GM21529 (cell line): ENCODE measurements around the gene ASPG.

Experiments used
- ATAC-seq: cut with Tn5 transposase; IDR thresholded peaks from one replicate; pipeline ENCODE4 v1.9.1; 2021; ENCODE audit not compliant: unreplicated experiment

Gene ASPG

DNA sequence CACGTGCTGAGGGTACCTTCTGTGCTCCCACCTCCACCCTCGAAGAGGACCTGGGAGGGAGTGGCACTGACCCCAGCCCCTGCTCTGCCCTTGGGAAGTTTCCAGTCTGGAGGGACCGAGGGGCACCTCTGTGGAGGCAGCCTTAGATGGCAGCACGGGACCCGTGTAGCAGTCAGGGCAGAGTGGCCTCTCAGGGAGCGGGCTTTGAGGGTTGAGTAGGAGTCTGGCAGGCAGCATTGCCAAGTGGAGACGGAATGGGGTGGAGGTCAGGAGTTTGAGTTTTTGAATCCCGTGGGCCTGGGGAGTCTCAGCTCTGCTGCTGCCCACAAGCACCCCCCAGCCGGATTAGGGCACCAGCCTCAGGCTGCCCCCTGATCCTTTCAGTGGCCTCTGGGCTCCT is 74.5 kb downstream of the ASPG start:
- no peak for ATAC-seq

DNA sequence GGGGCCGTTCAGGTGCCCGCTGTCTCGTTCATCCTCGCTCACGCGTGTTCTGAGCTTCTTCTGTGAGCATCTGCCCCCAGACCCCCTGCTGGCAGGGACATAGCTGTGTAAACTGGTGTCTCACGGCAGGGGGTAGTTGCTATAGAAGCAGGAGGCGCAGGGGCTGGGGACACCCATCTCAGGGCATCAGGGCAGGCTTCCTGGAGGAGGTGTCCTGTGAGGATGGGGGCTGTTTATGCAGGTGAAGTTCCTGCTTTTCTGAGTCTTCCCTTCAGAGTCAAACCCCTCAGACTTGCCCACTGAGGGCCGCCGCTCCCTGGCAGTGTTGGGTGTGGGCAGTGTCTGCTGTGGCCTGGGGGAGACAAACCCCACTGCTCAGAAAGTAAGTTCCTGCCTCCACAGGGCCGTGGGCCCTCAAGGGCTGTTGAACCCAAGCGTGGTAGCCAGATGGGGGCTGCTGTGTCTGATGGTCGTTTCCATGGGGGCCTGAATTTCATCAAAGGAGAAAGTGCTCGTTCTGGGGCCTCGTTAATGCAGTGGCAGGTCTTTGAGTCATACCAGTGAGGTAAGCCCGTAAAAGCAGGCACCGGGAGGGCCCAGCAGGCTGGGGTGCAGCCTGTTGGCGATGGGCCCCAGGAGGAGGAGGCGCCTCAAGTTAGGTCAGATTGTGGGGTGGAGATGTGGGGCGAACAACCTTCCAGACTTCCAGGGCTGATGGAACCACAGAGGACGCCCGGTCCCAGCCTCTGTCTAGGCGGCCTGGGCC is 76.3 kb downstream of the ASPG start:
- no peak for ATAC-seq

DNA sequence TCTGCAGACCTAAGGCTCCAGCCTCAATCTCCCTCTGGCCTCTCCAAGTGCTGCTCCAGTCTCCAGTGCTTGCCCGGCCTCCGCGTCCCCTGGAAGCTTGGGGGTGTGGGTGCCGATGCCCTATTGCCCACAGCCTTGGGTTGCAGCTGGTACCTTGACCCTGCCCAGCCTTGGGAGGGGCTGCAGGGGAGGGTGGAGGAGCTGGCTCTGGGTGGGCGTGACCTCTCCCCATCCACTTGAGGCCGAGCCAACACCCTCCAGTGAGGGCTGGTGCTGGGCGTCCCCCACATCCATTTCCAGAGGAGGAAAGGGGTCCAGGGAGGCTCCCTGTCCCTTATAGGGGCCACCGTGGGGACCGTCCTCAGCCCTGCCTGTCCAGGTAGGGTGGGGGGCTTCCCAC is 77.0 kb downstream of the ASPG start:
- no peak for ATAC-seq

DNA sequence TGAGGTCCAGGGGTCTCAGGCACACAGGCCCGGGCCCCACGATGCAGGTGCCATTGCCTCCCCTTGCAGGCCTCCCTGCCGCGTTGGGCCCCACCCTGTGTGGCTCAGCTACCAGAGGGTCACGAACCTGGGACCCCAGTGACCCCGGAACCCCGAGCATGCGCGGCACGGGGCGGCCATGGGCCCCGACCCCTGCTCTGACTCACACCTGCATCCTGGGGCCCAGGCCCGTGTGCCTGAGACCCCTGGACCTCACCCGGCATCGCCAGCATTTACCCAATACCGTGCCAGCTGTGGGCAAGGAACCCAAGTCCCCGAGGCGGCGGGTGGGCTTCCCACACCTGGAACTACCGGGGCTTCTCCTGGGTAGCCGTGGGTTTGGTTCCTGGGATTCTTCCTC is 78.0 kb downstream of the ASPG start:
- no peak for ATAC-seq

DNA sequence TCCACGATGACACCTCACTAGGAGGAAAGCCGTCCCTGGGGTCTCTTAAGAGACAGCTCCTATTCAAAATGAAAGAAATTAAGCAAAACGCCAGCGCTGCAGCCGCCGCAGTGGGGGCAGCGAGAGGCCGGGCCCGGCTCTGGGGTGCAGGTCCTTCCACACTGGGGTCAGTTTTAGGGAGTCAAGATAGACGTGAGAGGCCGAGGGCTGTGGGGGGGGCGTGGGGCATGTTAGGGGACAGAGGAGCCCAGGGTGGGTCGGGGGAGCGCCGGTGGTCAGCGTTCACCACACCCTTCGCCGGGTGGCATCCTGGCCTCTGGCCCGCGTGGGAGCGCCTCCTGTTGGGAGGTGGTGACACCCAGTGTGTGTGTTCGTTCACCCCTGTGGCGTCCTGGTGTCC is 78.5 kb downstream of the ASPG start:
- ATAC-seq = no peak

DNA sequence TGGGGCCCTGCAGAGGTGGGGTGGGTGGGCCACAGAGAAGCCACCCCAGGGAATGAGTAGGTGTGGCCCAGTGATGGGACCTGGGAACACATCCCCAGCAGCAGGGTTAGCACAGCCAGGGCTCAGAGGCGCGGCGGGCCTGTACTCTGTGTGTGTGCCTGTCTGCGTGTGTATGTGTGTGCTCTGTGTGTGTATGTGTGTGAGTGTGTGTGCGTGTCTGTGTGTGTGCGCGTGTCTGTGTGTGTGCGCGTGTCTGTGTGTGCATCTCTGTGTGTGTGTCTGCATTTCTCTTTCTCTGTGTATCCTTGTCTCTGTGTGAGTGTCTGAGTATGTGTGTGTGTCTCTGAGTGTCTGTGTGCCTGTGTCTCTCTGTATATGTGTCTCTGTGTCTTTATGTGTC is 79.0 kb downstream of the ASPG start:
- ATAC-seq = no peak
